GM18526 (cell line): Measurements from ENCODE around the gene KCNMB1.

Experiments used
- POLR2A ChIP-seq: IDR thresholded peaks from 3 replicates; pipeline ENCODE4 v1.6.1; 2011; ENCODE audit not compliant: insufficient read length; ENCODE audit errors: extremely low read depth

Gene KCNMB1

GRCh38 chr5:170366276-170366675, 22.9 kb downstream of the KCNMB1 start:
- TF ChIP-seq POLR2A = no peak

DNA sequence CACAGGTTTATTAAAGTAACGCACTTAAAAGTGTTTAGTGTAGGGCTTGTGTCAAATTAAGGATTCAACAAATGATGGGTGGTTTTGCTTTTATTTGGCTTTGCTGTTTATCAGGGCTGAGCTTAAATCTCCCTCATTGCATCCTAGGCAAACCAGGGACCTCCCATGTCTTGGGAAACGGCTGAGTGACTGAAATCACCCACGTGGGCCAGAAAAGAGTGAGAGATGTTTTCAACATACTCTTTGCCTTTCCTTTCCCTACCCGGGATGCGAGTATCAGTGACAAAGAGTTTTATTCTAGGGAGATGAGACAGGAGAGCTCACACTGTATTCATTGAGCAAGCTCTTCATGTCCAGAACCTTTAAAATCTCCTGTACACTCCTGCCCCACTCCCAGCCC, 23.3 kb downstream of the KCNMB1 start:
- no peak for TF ChIP-seq POLR2A

- TF ChIP-seq POLR2A = no peak
Measured at GRCh38 chr5:170365011-170365410, 24.2 kb downstream of the KCNMB1 start.

GRCh38 chr5:170363671-170364070, 25.5 kb downstream of the KCNMB1 start:
- no peak for TF ChIP-seq POLR2A

DNA sequence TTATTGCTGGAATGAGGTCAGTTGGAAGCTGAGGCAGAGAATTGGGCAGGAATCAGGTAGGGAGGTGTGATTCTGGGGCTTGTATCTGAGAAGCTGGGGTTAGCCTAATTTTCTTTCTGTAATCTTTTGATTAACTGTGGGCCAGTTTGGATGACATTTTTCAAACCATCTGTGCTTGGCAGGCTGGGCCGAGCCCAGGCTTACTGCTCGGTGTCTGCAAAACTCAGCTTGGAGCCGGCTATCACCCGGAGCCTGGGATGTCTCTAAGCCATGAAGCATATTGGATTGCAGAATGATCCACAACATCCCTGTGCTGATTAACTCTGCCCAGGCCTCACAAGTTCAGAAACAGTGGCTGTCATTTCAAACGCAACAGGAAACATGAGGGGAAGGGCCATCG, 26.5 kb downstream of the KCNMB1 start:
- TF ChIP-seq POLR2A = no peak

DNA sequence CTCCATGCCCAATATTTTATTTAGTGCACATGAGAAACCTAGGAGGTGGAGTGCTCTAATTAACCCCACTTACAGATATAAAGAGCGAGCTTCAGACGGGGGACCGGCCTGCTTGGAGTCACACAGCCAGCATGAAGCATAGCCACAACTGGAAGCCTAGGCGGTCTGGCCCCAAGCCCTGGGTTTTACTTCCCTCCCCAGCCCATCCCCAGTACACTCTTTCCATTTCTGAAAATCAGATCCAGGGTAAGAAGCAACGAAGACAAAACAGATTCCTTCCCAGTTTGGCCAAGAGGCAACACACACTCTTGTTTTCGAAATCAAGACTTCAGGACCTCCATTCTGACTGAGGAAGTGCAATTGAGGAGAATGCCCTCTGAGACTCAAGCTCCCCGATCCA, 27.1 kb downstream of the KCNMB1 start:
- no peak for TF ChIP-seq POLR2A

GRCh38 chr5:170361616-170362015, 27.6 kb downstream of the KCNMB1 start:
- no peak for TF ChIP-seq POLR2A

DNA sequence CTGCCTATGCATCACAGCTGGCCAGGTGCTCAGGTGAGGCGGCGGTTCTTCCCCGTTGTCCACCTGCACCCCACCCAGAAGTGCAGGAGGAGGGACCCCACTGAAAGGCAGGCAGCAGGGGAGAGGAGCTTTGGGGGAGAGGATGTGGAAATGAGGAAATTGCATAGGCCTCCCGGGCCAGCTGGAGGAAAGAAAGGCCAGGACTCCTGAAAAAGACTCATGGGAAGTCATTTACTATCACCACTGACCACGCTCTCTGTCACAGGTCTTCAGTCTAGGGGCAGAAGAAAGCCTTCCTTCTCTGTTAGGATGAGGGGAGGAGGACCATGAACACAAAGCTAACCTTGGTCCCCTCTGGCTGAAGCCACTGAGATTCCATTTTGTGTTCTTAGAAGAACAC, 28.1 kb downstream of the KCNMB1 start:
- no peak for TF ChIP-seq POLR2A

GRCh38 chr5:170360709-170361108, 28.5 kb downstream of the KCNMB1 start:
- TF ChIP-seq POLR2A = no peak

GRCh38 chr5:170357955-170358444, 31.2 kb downstream of the KCNMB1 start:
- TF ChIP-seq POLR2A = no peak

- TF ChIP-seq POLR2A = no peak
Measured at GRCh38 chr5:170355601-170356098, 33.5 kb downstream of the KCNMB1 start.

DNA sequence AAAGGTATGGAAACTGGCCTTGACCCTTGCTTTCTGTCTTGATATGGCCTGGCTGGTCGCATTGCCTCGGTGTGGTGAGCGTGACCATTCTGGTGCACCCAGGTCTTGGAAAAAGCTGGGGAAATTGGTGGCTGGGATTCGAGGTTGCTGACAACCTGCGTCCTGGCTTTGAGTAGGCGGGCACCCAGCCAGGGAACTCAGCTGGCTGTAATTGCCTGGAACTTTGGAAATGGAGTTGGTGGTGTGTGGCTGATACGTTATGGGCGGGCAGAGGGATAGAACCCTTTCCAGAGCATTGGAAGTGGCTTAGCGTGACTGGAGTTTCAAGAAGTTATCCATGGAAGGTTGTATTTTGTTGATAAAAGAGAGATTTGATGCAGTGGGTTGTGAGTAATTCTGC, 35.2 kb downstream of the KCNMB1 start:
- TF ChIP-seq POLR2A = no peak

DNA sequence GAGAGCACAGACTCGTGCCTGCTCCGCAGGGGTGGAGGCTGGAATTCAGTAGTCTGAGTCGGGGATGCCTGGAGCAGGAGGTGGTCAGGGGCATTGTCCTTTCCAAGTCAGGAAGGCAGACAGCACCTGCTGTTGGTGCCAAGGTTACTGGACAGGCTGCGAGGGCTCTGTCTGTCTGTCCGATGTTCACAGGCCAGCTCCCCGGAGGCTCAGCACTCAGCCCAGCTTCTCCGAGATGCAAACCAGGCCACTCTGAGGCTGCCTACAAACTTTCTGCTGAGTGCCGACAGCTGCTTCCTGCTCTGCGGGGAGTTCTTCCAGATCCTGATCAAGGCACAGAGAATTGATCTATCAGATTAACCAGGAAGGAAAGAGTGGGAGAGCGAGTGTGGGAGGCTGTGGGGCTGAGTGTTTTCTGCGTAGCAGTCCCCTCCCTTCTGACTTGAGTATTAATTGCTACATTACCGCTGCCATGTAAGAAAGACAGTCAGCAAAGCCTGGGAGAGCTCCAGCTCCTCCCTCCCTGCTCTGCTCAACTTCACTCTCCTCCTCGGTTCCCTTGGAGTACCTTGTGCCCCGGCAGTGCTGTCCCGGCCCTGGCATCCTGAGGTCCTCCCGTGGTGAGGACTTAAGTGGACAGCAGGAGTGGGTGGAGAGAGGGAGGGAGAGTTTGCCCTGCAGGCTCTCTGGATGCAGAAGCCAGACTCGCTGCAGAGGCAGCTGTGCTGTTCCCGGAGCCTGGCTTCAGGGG, 36.0 kb downstream of the KCNMB1 start:
- TF ChIP-seq POLR2A = no peak

GRCh38 chr5:170348137-170348633, 41.0 kb downstream of the KCNMB1 start:
- no peak for TF ChIP-seq POLR2A

DNA sequence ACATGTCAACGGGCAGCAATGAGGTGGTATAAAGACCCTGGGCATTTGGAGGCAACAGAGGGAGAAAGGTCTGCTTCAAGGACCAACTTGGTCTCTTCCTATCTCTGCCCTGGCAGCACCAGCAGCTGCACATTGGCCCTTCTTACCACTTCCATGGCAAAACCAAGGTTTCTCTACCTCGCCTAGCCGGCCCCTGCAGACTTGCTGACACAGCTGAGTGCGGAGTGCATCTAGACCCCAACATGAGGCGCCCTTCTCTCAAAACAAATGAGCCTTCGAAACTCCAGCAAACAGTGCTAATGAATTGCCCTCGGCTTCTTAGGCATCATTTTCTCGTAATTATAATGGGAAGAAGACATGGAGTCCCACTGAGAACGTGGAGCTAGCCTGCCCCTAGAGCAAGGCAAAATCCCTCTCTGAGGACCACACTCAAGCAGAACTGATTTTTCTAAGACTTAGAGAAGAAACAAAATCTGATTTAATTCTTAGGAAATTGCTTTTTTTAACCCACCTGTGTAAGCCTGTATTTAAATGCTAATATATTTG, 42.1 kb downstream of the KCNMB1 start:
- TF ChIP-seq POLR2A = no peak

GRCh38 chr5:170345971-170346370, 43.2 kb downstream of the KCNMB1 start:
- TF ChIP-seq POLR2A = no peak
